ENCODE data around the gene ALKBH1.

The ALKBH1 gene

DNA sequence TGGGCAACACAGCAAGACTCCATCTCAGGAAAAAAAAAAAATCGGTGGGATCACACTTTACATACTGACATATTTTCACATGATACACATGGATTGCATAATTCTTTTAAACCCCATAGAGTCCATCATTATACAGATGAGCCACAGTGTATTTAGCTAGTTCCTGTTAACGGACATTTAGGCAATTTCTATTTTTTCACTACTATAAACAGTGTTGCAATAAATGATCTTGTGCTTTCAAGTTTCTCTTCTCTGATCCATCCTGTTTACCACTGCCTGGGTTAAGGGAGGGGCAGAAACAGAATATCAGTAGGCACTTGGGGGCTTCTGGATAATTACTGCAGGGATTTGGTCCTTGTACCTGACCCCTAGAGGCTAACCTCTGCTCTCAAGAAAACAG, 48.0 kb downstream of the ALKBH1 start:
- no peak for TF ChIP-seq CTCF (IDR thresholded peaks at IDR 0.05; ENCODE audit: low read depth, low read length, missing control alignments)
- H3K4me3 ChIP-seq (ENCODE audit: low read depth, low read length): no peak overlapping the region
- in situ Hi-C loops (cut with HindIII; ENCODE audit: low sequenced_read_pairs): no loop called here
- DNase-seq (ENCODE audit: low read depth): no peak

DNA sequence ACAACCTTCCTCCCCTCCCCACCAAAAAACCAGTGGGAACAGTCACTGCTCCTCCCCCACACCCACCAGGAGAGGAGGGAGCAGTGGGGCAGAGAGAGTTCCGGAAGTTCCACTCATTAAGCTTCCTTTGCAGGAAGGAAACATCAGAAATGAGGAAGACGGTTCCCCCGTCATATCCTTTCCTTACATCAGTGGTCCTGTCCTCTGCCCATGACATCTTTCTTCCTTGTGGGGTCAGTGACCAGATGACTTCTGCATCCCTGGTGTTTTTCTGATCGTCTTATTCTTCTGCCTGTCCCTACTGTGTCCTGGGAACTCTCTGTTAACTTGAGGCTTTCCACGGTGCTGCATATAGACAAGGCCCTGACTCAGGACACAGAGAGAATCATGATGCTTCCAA, 50.5 kb downstream of the ALKBH1 start:
- in situ Hi-C loops (cut with HindIII; ENCODE audit: low sequenced_read_pairs): no loop called here
- DNase-seq (ENCODE audit: low read depth): no peak
- H3K4me3 ChIP-seq (ENCODE audit: low read depth, low read length): no peak overlapping the region
- no peak for TF ChIP-seq CTCF (IDR thresholded peaks at IDR 0.05; ENCODE audit: low read depth, low read length, missing control alignments)

DNA sequence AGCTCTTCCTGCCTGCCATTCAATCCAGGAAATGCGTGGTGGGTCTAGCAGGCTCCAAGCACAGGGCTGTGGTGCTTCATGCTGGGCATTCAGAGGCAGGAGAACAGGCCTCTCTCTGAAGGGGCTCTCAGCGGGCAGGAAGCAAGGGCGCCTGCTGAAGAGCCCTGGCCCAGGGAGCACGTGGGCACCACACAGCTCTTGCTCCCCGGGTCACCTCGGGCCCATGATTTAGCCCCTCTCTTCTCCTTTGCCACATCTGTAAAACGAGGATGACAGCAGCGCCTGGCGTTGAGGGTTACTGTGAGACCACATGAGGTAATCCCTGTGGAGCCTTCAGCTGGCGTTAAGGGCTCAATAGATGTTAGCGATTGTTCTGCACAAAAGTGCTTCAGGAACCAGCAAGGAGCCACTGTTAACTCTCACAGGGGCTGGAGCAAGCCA, 53.8 kb downstream of the ALKBH1 start:
- TF ChIP-seq CTCF (IDR thresholded peaks at IDR 0.05; ENCODE audit: low read depth, low read length, missing control alignments): no peak

DNA sequence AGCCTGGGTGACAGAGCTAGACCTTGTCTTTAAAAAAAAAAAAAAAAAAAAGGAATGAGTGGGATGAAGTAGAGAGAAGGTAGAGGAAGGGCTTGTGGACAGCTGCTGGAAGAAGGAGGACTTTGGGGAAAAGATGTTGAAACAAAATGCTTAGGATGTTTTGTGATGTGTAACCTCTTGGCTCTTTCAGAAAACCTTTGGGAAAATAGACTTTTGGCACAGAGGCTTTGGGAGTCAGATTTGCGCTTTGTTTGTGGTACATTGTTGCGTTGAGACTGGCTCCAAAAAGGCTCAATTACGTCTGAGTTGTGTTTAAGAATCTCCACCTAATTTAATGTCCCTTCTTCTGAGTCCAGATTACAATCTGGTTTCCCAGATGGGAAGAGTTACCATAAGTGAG, 58.5 kb downstream of the ALKBH1 start:
- in situ Hi-C loops (cut with HindIII; ENCODE audit: low sequenced_read_pairs): no loop called here
- no peak for TF ChIP-seq CTCF (IDR thresholded peaks at IDR 0.05; ENCODE audit: low read depth, low read length, missing control alignments)
- no peak overlapping the region for H3K4me3 ChIP-seq (ENCODE audit: low read depth, low read length)
- no peak for DNase-seq (ENCODE audit: low read depth)

More for the DNA sequence above, 53.8 kb downstream of the ALKBH1 start:
- no peak overlapping the region for H3K4me3 ChIP-seq (ENCODE audit: low read depth, low read length)
- in situ Hi-C loops (cut with HindIII; ENCODE audit: low sequenced_read_pairs): no loop called here
- DNase-seq (ENCODE audit: low read depth): no peak

- DNase-seq (ENCODE audit: low read depth): no peak
- H3K4me3 ChIP-seq (ENCODE audit: low read depth, low read length): no peak overlapping the region
- TF ChIP-seq CTCF (IDR thresholded peaks at IDR 0.05; ENCODE audit: low read depth, low read length, missing control alignments): no peak
- in situ Hi-C loops (cut with HindIII; ENCODE audit: low sequenced_read_pairs): no loop called here
These were observed 59.2 kb downstream of the ALKBH1 start for GRCh38 chr14:77648520-77649200.

DNA sequence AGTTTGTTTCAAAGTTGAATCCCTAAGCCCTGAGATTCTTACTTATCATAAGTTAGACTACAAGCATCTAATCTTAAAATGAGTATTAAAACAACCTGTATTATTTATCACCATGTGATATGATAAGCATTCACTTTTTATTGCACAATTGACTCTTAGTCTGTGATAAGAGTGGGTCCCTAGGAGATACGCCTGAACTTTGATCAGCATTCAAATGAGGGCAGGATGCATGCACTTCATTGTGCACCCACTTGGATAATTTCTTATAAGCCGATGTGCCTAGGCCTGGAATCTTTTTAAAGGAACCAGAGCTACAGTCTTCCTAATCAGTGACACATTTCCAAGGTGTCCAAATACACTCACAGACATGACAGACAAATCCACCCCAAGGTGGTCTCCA, 60.0 kb downstream of the ALKBH1 start:
- no peak overlapping the region for H3K4me3 ChIP-seq (ENCODE audit: low read depth, low read length)
- TF ChIP-seq CTCF (IDR thresholded peaks at IDR 0.05; ENCODE audit: low read depth, low read length, missing control alignments): no peak
- in situ Hi-C loops (cut with HindIII; ENCODE audit: low sequenced_read_pairs): no loop called here
- DNase-seq (ENCODE audit: low read depth): no peak
